D341Med (cell line): Measurements from ENCODE around the gene ARMH2.
"Not testable (repeated sequence)": the region's sequence is repeated elsewhere in the genome, so short reads cannot be mapped to it uniquely, and the experiment has no call there.

Experiments
- DNase-seq: peaks from one replicate; pipeline ENCODE4 v3.0.0; 2012; ENCODE audit warnings: low spot score

Gene ARMH2

DNA sequence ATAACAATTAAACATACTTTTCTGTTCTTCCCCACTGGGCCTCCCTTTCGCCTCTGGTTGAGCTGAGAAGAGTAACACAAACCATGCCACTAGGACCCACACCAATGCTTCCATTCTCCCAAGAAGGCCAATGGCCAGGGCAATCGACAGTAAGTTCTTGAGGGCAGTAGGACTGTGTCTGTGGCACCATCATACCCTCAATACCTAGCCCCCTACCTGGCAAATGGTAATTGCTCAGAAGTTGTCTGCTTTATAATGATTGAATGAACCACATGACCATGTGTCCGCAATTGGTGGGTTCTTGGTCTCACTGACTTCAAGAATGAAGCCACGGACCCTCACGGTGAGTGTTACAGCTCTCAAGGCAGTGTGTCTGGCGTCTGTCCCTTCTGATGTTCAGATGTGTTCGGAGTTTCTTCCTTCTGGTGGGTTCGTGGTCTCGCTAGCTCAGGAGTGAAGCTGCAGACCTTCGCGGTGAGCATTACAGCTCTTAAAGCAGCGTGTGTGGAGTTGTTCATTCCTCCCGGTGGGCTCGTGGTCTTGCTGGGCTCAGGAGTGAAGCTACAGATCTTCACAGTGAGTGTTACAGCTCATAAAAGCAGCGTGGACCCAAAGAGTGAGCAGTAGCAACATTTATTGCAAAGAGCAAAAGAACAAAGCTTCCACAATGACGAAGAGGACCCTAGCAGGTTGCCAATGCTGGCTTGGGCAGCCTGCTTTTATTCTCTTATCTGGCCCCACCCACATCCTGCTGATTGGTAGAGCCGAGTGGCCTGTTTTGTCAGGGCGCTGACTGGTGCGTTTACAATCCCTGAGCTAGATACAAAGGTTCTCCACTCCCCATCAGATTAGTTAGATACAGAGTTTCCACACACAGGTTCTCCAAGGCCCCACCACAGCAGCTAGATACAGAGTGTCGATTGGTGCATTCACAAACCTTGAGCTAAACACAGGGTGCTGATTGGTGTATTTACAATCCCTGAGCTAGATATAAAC, 33.6 kb downstream of the ARMH2 start:
- DNase-seq, result not testable (repeated sequence)

DNA sequence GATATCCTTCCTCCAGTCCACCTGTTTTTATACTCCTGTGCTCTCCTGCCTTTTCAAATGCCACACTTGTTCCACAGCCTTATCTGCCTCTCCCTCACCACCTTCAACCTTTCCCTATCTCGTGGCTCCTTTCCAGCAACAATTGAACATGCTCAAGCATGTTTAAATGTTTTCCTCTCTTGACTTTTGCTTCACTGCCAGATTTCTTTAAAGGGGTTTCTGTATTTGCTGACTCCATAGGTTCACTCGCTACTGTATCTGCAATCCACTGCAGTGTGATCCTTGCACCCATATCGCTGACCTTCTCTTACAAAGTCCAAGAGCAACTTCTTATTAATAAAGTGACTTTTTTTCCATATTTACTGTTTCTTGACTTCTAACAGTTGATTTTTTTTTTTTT, 35.1 kb downstream of the ARMH2 start:
- DNase-seq, result no peak

DNA sequence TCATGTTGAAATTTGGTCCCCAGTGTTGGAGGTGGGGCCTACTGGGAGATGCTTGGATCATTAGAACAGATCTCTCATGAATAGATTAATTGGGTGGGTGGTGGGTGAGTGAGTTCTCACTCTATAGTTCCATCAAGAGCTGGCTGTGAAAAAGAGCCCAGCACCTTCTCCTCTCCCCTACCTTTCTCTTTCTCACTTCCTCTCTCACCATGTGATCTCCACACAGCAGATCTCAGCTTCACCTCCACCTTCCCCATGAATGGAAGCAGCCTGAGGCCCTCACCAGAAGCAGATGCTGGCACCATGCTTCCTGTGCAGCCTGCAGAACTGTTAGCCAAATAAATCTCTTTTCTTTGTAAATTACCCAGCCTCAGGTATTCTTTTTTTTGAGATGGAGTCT, 36.9 kb downstream of the ARMH2 start:
- DNase-seq, result no peak

- DNase-seq, result no peak
Observed at GRCh38 chr6:24761193-24761835, 37.4 kb downstream of the ARMH2 start.

DNA sequence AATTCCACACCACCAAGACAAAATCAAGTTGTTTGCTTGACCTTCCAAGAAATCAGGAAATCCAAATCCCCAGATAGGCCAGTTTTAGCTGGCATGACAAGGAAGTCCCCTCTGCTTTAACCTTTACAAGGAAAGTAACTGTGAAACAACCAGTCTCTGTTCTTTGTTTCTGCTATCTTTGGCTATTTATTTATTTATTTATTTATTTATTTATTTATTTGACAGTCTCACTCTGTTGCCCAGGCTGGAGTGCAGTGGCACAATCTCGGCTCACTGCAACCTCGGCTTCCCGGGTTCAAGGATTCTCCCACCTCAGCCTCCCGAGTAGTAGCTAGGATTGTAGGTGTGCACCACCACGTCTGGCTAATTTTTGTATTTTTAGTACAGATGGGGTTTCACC, 38.5 kb downstream of the ARMH2 start:
- no peak for DNase-seq

DNA sequence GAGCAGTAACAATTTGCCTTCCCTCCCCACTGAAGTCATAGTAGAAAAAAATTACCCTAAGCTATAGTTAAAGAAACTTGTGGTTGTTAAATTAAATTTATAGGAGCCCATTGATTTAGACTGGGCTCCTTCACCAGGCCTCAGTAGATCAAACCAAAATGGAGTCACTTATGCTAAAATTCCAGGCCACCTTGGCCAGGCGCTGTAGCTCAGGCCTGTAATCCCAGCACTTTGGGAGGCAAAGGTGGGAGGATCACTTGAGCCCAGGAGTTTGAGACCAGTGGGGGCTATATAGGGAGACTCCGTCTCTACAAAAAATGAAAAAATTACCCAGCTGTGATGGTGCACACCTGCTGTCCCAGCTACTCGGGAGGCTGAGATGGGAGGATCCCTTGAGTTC, 39.0 kb downstream of the ARMH2 start:
- DNase-seq, result no peak

DNA sequence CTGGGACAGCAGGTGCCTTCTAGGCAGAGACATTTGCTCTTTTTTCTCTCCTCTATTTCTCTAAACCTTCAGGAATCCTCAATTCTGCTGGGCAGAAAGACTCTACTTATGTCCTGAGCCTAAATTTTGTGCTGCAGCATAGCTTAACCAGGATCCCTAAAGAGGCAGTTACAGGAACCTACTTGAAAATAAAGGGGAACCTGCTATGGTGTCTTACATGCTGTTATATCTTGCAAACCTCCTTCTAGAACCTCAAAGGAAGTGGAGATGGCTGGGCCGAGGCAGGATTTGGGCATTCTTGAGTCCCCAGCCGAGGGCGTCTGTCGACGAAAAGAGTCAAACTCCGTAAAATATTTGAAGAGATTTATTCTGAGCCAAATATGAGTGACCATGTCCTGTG, 41.1 kb downstream of the ARMH2 start:
- DNase-seq, result no peak

- no peak for DNase-seq
Observed at GRCh38 chr6:24755279-24755678, 43.4 kb downstream of the ARMH2 start.

GRCh38 chr6:24754378-24754777, 44.3 kb downstream of the ARMH2 start:
- not testable (repeated sequence) for DNase-seq

GRCh38 chr6:24753545-24753944, 45.2 kb downstream of the ARMH2 start:
- no peak for DNase-seq

GRCh38 chr6:24752917-24753492, 45.7 kb downstream of the ARMH2 start:
- DNase-seq, result no peak

DNA sequence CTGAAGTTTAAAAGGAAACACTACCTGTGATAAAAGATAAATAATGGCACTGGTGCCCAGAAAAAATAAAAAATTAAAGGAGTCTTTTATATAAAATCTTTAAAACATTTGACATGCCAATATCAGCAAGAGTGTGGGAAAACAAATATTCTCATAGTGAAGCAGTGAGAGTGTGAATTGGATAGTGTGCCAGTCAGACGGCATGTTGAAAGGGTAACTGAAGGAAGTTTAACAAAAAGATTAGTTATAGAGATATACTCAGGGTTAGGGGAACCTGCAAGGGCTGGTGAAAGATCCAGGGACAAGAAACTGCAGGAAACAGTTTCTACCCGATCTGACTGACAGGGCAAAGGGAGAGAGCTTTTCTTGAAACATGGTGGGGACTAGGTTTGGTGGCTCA, 46.2 kb downstream of the ARMH2 start:
- DNase-seq, result no peak

DNA sequence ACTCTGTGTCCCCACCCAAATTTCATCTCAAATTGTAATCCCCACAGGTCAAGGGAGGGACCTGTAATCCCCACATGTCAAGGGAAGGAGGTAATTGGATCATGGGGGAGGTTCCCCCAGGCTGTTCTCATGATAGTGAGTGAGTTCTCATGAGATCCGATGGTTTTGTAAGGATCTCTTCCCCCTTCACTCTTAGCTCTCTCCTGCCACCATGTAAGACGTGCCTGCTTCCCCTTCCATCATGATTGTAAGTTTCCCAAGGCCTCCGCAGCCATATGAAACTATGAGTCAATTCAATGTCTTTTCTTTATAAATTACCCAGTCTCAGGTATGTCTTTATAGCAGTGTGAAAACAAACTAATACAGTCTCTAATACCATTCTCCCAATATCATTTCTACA, 47.8 kb downstream of the ARMH2 start:
- not testable (repeated sequence) for DNase-seq

- no peak for DNase-seq
Observed at GRCh38 chr6:24749297-24749696, 49.4 kb downstream of the ARMH2 start.
